Measurements from ENCODE around the gene FITM1.

GRCh38 chr14:24160499-24160849, 30.0 kb downstream of the FITM1 start:
- TF ChIP-seq CTCF (IDR thresholded peaks at IDR 0.05; ENCODE audit: extremely low read depth in 1 of 2, insufficient read depth in 1 of 2, low read depth in 1 of 2, low read length in 2 of 2) (no peak), MAX (IDR thresholded peaks at IDR 0.05; ENCODE audit: insufficient read depth, insufficient read length) (no peak), POLR2A (IDR thresholded peaks at IDR 0.05; ENCODE audit: low read depth, low read length) (no peak), FOS (IDR thresholded peaks at IDR 0.05; ENCODE audit: borderline replicate concordance, insufficient read depth, low read length) (no peak)
